ENCODE measurements around the gene SRL.
"Not testable (repeated sequence)": the region's sequence is repeated elsewhere in the genome, so short reads cannot be mapped to it uniquely, and the experiment has no call there.

SRL gene

GRCh38 chr16:4225075-4225474 lies 16.8 kb downstream of the SRL start:
- TF ChIP-seq ZNF274 (IDR thresholded peaks at IDR 0.05; ENCODE audit: low read depth, low read length): no peak
- no peak overlapping the region for H3K4me3 ChIP-seq (ENCODE audit: low read length)

DNA sequence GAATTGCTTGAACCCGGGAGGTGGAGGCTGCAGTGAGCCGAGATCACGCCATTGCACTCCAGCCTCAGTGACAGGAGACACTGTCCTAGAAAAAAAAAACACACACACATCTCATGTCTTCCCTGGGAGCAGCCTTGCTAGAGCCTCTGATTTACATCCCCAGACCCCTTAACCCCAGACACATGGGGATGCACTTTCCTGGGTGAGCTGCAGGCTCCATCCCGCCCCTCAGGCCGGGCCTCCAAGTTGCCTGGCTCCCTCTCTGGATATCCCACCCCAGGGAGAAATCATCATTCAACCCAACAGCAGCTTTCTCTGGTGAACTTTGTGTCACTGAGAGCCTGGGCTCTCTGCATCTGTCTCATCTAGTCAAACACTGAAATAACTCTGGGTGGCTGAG lies 21.5 kb downstream of the SRL start:
- no peak for TF ChIP-seq ZNF274 (IDR thresholded peaks at IDR 0.05; ENCODE audit: low read depth, low read length)

GRCh38 chr16:4218202-4218601 lies 23.7 kb downstream of the SRL start:
- no peak for TF ChIP-seq ZNF274 (IDR thresholded peaks at IDR 0.05; ENCODE audit: low read depth, low read length)
- no peak overlapping the region for H3K4me3 ChIP-seq (ENCODE audit: low read length)

More for the DNA sequence above, 21.5 kb downstream of the SRL start:
- H3K4me3 ChIP-seq (ENCODE audit: low read length): no peak overlapping the region

GRCh38 chr16:4217204-4218131 lies 24.4 kb downstream of the SRL start:
- no peak for TF ChIP-seq ZNF274 (IDR thresholded peaks at IDR 0.05; ENCODE audit: low read depth, low read length)

DNA sequence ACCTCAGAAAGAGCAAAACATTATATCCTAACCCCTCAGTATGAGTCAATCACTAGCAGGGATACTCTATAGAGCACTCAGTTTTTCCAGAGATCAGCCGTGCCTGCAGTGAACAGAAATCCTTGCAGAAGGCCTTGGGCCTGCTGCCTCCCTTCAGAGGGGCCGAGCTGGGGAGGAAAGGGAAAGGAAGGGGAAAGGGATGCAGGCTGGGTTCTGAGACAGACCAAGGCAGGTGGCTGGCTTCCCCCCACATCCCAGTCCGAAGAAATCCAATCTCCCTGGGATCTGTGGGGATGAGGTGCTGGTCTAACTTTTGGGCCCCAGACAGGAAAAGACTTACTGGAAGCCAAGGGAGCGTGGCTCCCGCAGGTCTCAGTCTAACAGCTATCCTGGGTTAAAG lies 25.3 kb downstream of the SRL start:
- TF ChIP-seq ZNF274 (IDR thresholded peaks at IDR 0.05; ENCODE audit: low read depth, low read length): no peak
- no peak overlapping the region for H3K4me3 ChIP-seq (ENCODE audit: low read length)

More at GRCh38 chr16:4217204-4218131, 24.4 kb downstream of the SRL start:
- H3K4me3 ChIP-seq (ENCODE audit: low read length): no peak overlapping the region

GRCh38 chr16:4215106-4215505 lies 26.8 kb downstream of the SRL start:
- no peak overlapping the region for H3K4me3 ChIP-seq (ENCODE audit: low read length)
- no peak for TF ChIP-seq ZNF274 (IDR thresholded peaks at IDR 0.05; ENCODE audit: low read depth, low read length)

DNA sequence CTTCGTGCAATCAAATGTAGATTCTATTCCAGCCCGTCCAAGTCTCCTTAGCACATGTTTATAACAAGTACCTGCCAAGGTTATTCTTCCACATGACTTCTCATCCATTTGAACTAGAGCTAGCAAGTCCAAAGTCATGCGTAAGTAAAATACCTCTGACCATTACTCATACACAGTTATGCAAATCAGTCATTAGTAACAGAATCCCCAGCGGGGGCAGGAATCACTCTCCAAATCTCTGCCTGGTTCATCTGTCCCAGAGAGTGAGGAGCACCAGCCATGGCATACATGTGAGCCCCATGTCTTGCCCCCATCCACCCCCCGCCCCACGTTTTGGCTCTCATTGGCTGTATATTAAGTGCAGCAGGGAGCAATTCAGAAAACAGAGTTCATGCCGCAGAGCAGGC lies 27.7 kb downstream of the SRL start:
- H3K4me3 ChIP-seq (ENCODE audit: low read length): no peak overlapping the region
- TF ChIP-seq ZNF274 (IDR thresholded peaks at IDR 0.05; ENCODE audit: low read depth, low read length): no peak

- H3K4me3 ChIP-seq (ENCODE audit: low read length): no peak overlapping the region
- TF ChIP-seq ZNF274 (IDR thresholded peaks at IDR 0.05; ENCODE audit: low read depth, low read length): no peak
These were observed 28.1 kb downstream of the SRL start for GRCh38 chr16:4213737-4214136.

DNA sequence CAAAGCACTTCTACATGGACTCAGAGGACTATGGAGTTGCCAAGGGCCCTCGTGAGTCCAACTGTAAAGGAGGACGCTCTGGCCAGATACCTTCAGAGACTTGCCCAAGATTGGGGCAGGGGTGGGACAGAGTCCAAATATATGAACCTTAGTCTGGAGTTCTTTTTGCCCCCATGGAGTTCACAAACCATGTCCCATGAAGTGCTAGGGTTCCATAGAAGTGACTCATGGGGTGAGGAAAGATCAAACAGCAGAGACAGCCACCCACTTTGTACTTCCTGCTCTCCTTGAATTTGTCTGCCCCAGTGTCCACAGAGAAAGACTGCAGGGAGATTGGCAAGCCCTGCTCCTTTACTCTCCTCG lies 29.0 kb downstream of the SRL start:
- H3K4me3 ChIP-seq (ENCODE audit: low read length): no peak overlapping the region
- TF ChIP-seq ZNF274 (IDR thresholded peaks at IDR 0.05; ENCODE audit: low read depth, low read length): no peak

GRCh38 chr16:4212211-4212933 lies 29.5 kb downstream of the SRL start:
- no peak for TF ChIP-seq ZNF274 (IDR thresholded peaks at IDR 0.05; ENCODE audit: low read depth, low read length)
- H3K4me3 ChIP-seq (ENCODE audit: low read length): no peak overlapping the region

DNA sequence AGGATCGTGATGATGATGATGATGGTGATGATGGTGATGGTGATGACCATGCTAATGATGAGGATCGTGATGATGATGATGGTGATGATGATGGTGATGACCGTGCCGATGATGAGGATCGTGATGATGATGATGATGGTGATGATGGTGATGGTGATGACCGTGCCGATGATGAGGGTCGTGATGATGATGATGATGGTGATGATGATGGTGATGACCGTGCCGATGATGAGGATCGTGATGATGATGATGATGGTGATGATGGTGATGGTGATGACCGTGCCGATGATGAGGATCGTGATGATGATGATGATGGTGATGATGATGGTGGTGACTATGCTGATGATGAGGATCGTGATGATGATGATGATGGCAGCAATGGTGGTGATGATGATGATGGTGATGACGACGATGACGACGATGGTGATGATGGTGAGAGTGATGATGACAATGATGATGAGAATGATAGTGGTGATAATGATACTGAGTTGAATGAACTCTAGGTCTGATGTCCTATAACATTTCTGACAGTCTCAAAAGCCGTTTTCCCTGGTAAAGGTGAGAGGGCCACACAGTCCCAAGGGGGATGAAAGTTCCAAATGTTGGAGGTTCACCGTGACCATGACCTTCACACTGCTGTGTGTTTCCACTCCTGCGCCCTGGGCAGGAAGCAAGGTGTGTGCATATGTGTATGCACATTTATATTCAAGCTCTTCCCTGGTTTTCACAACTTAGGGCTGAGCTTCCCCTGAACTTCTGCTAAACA lies 30.3 kb downstream of the SRL start:
- H3K4me3 ChIP-seq (ENCODE audit: low read length): not testable (repeated sequence)

- TF ChIP-seq ZNF274 (IDR thresholded peaks at IDR 0.05; ENCODE audit: low read depth, low read length): no peak
- H3K4me3 ChIP-seq (ENCODE audit: low read length): no peak overlapping the region
These were observed 32.2 kb downstream of the SRL start for GRCh38 chr16:4209666-4210065.

- TF ChIP-seq ZNF274 (IDR thresholded peaks at IDR 0.05; ENCODE audit: low read depth, low read length): no peak
These were observed 33.5 kb downstream of the SRL start for GRCh38 chr16:4208341-4208751.

GRCh38 chr16:4207683-4208340 lies 34.1 kb downstream of the SRL start:
- H3K4me3 ChIP-seq (ENCODE audit: low read length): no peak overlapping the region
- no peak for TF ChIP-seq ZNF274 (IDR thresholded peaks at IDR 0.05; ENCODE audit: low read depth, low read length)

More at GRCh38 chr16:4208341-4208751, 33.5 kb downstream of the SRL start:
- H3K4me3 ChIP-seq (ENCODE audit: low read length): no peak overlapping the region

All from GM08714 (cell line).